Body of pancreas (tissue), 4 donors: ENCODE data around the gene PLCXD1. TPM values are rescaled to one million over a fixed set of nuclear protein-coding genes. Genes with fewer than 3 reads are reported as not detected.
"Not testable (repeated sequence)": the region's sequence is repeated elsewhere in the genome, so short reads cannot be mapped to it uniquely, and the experiment has no call there.

ENCODE experiments used
- ATAC-seq: fragments of 150-250 bp; one replicate; pipeline ENCODE4 v1.9.1; 2016
- DNase-seq, 4 donors: peaks; one replicate each; pipeline ENCODE4 v3.0.0-alpha.2; 2019
- H3K27ac ChIP-seq, 4 donors: fragments of 200-600 bp; sonication (generic); 1 replicate in 3 of 4; 2 replicates in 1 of 4; pipeline versions ENCODE4 v1.5.1 to v1.6.1; 2016 to 2019; ENCODE audit warnings: mild to moderate bottlenecking in 1 of 4, mixed read lengths in 1 of 4, moderate library complexity in 1 of 4
- H3K27me3 ChIP-seq, 2 donors: fragments of 200-600 bp; sonication (generic); one replicate each; pipeline ENCODE4 v1.6.0; 2016; ENCODE audit warnings: mild to moderate bottlenecking in 1 of 2
- H3K36me3 ChIP-seq, 2 donors: fragments of 200-600 bp; sonication (generic); replicated peaks in 1 of 2; 2 replicates each; pipeline ENCODE4 v1.5.1; 2016; ENCODE audit warnings: low read depth in 2 of 2; ENCODE audit not compliant: insufficient read depth in 1 of 2
- H3K4me1 ChIP-seq: fragments of 200-600 bp; sonication (generic); one replicate; pipeline ENCODE4 v1.6.0; 2016
- H3K4me3 ChIP-seq, 2 donors: fragments of 200-600 bp; sonication (generic); 1 replicate in 1 of 2; 2 replicates in 1 of 2; pipeline ENCODE4 v1.5.1; 2016 to 2019
- H3K9me3 ChIP-seq, 3 donors: fragments of 200-600 bp; sonication (generic); 1 replicate in 2 of 3; 2 replicates in 1 of 3; pipeline ENCODE4 v1.5.1; 2016
- POLR2A ChIP-seq, 3 donors: fragments of 450-650 bp; IDR thresholded peaks; one replicate each; pipeline ENCODE4 v1.6.1; 2016; ENCODE audit warnings: antibody characterized with exemption in 3 of 3, mild to moderate bottlenecking in 2 of 3
- WGBS, 2 donors: methylation state at CpG; one replicate each; pipeline ENCODE4 v1.1.5; 2017; 5-methylcytosine and 5-hydroxymethylcytosine counted together
- intact Hi-C: fragments of 100-400 bp; cut with DNase I; formaldehyde crosslinking; loops from one replicate; pipeline ENCODE4 v1.15.1; 2023
- total RNA-seq, 2 donors: library from RNA; depleted of rRNA; stranded (reverse); fragments of >200 nt; gene quantifications; one replicate each; pipeline ENCODE4 v1.1.0, GENCODE V29; 2016
- TF ChIP-seq, protein P1 (sequence below), 7 experiments: fragments of 450-650 bp in 4 of 7; fragments of 200-600 bp in 3 of 7; sonication (generic) in 3 of 7; IDR thresholded peaks; one replicate each; pipeline ENCODE4 v1.5.1; 2016 to 2019; ENCODE audit warnings: antibody characterized with exemption in 7 of 7

The PLCXD1 gene
- total RNA-seq, 2 donors from 2014 or later = 4.2 to 7.3 TPM

DNA sequence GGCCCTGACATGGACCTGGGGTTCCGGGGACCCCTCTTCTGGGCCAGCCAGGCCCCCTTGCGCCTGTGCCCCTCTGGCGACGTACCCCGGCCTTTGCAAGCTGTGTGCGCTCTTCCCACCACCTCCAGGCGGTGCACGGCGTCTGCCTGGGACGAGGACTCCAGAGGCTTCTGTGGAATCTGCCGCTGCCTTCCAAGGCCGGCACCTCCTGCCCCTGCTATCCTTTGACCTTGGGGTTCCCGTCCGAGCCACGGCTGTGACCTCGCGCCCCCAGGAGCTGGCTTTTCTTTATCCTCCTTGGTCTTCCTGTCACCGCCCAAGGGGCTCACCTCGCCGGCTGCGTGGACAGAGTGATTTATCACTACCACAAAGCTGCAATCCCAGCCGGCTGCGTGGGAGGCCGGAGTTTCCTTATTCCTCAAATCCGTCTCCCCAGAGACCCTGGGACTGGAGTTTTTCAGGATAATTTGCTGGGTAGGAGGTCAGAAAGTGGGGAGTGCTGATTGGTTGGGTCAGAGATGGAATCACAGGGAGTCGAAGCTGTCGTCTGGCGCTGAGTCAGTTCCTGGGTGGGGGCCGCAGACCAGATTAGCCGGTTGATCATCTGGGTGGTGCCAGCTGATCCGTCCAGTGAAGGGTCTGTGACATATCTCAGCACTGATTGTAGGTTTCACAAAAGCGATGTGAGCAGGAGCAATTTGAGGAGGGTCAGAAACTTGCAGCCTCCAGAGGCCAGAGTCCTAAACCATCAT, 19.8 kb upstream of the PLCXD1 start:
- TF ChIP-seq POLR2A (IDR thresholded peaks at IDR 0.05) = no peak
- TF ChIP-seq, protein P1, sequence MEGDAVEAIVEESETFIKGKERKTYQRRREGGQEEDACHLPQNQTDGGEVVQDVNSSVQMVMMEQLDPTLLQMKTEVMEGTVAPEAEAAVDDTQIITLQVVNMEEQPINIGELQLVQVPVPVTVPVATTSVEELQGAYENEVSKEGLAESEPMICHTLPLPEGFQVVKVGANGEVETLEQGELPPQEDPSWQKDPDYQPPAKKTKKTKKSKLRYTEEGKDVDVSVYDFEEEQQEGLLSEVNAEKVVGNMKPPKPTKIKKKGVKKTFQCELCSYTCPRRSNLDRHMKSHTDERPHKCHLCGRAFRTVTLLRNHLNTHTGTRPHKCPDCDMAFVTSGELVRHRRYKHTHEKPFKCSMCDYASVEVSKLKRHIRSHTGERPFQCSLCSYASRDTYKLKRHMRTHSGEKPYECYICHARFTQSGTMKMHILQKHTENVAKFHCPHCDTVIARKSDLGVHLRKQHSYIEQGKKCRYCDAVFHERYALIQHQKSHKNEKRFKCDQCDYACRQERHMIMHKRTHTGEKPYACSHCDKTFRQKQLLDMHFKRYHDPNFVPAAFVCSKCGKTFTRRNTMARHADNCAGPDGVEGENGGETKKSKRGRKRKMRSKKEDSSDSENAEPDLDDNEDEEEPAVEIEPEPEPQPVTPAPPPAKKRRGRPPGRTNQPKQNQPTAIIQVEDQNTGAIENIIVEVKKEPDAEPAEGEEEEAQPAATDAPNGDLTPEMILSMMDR (IDR thresholded peaks at IDR 0.05) = no peak
- ATAC-seq = no peak
- H3K27ac ChIP-seq = peak overlapping the region in 3 of 4 donors; percentile 70 to 76 (median 70)

DNA sequence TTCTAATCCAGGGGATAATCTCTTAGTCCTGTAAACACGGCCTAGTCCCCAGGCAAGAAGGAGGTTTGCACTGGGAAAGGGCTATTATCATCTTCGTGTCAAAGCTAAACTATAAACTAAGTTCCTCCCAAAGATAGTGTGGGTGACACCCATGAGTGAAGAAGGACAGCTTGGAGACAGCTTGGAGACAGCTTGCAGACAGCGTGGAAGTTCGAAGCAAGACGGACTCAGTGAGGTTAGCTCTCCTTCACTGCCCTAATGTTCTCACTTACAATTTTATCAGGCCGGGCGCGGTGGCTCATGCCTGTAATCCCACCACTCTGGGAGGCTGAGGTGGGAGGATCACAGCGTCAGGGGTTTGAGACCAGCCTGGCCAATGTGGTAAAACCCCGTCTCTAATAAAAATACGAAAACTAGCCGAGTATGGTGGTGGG, 19.2 kb upstream of the PLCXD1 start:
- WGBS, 2 donors = 73 to 74% methylated on average over 12 of the region's 12 CpGs
- TF ChIP-seq POLR2A (IDR thresholded peaks at IDR 0.05) = no peak
- TF ChIP-seq, protein P1 (IDR thresholded peaks at IDR 0.05) = no peak
- no peak overlapping the region for H3K4me3 ChIP-seq
- no peaks in the 10 kb centered on the region for H3K9me3 ChIP-seq
- DNase-seq (no peak), ATAC-seq (no peak)
- peak overlapping the region in 3 of 4 donors; percentile 70 to 76 (median 70) for H3K27ac ChIP-seq
- intact Hi-C loops = no loop called here
- no peaks in the 10 kb centered on the region for H3K27me3 ChIP-seq
- H3K36me3 ChIP-seq = no peaks in the 10 kb centered on the region
- peaks cover 38% of the 10 kb centered on the region for H3K4me1 ChIP-seq

More for the DNA sequence above, 19.8 kb upstream of the PLCXD1 start:
- peak in 1 of 4 donors; percentile 38 for DNase-seq
- 40 to 77% methylated on average over 19 to 22 of the region's 32 CpGs for WGBS, 2 donors
- intact Hi-C loops = no loop called here
- Histone ChIP-seq H3K9me3 (no peaks in the 10 kb centered on the region), H3K4me3 (no peak overlapping the region), H3K27me3 (no peaks in the 10 kb centered on the region), H3K4me1 (peaks cover 38% of the 10 kb centered on the region), H3K36me3 (no peaks in the 10 kb centered on the region)

- H3K4me3 ChIP-seq = no peak overlapping the region
- H3K27ac ChIP-seq = peak overlapping the region in 3 of 4 donors; percentile 70 to 76 (median 70)
- ATAC-seq (peak; percentile 88), DNase-seq (peak in 3 of 4 donors; percentile 33 to 38 (median 38))
- WGBS, 2 donors = 30 to 42% methylated on average over 13 of the region's 13 CpGs
- TF ChIP-seq, protein P1 (IDR thresholded peaks at IDR 0.05) = no peak
- TF ChIP-seq POLR2A (IDR thresholded peaks at IDR 0.05) = no peak
- H3K4me1 ChIP-seq = peaks cover 38% of the 10 kb centered on the region
- intact Hi-C loops = no loop called here
- no peaks in the 10 kb centered on the region for H3K36me3 ChIP-seq
- H3K27me3 ChIP-seq = no peaks in the 10 kb centered on the region
- H3K9me3 ChIP-seq = no peaks in the 10 kb centered on the region
These were observed 18.7 kb upstream of the PLCXD1 start for GRCh38 chrX:262381-262909.

DNA sequence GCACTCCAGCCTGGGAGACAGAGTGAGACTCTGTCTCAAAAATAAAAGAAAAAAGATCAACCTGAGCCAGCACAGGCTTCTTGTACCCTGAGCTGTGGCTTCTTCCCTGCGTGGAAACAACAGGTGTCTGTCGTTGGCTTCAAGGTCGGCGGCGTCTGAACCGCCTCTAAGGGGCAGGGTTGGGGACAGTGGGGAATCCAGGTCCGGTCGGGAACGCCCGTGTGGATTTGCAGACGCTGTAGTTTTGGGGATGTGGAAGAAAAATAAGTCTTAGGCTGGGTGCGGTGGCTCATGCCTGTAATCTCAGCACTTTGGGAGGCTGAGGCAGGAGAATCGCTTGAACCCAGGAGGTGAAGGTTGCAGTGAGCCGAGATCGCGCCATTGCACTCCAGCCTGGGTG, 17.2 kb upstream of the PLCXD1 start:
- H3K4me3 ChIP-seq, H3K9me3 ChIP-seq, H3K36me3 ChIP-seq, H3K27me3 ChIP-seq, H3K27ac ChIP-seq, intact Hi-C loops, ATAC-seq: not testable (repeated sequence)
- WGBS, 2 donors = 78 to 82% methylated on average over 16 of the region's 16 CpGs
- H3K4me1 ChIP-seq = peaks cover 38% of the 10 kb centered on the region
- peak in 1 of 4 donors; percentile 4 for DNase-seq

GRCh38 chrX:264634-265455, 16.3 kb upstream of the PLCXD1 start:
- H3K36me3 ChIP-seq = no peaks in the 10 kb centered on the region
- TF ChIP-seq POLR2A (IDR thresholded peaks at IDR 0.05) = no peak
- peak; percentile 78 for ATAC-seq
- peak in 3 of 4 donors; percentile 42 to 78 (median 55) for DNase-seq
- no peaks in the 10 kb centered on the region for H3K9me3 ChIP-seq
- H3K4me1 ChIP-seq = peaks cover 38% of the 10 kb centered on the region
- 55 to 74% methylated on average over 10 to 16 of the region's 16 CpGs for WGBS, 2 donors
- no peaks in the 10 kb centered on the region for H3K27me3 ChIP-seq
- H3K4me3 ChIP-seq = no peak overlapping the region
- intact Hi-C loops = no loop called here
- H3K27ac ChIP-seq = no peak overlapping the region
